Subcutaneous adipose tissue (tissue), 4 donors: ENCODE data around the gene MITF. TPM values are rescaled to one million over a fixed set of nuclear protein-coding genes. Genes with fewer than 3 reads are reported as not detected.

Source experiments
- total RNA-seq, 4 donors: library from RNA; depleted of rRNA; stranded (reverse); fragments of >200 nt; gene quantifications; one replicate each; pipeline ENCODE4 v1.1.0, GENCODE V29; 2016
- TF ChIP-seq, protein P1 (sequence below): fragments of 450-650 bp; IDR thresholded peaks from one replicate; pipeline ENCODE4 v1.5.1; 2016; ENCODE audit warnings: low read depth, mild to moderate bottlenecking, control low read depth, antibody characterized with exemption, moderate library complexity

MITF gene
- total RNA-seq, 4 donors from 2014 or later = 19.6 to 60.3 (median 32.5) TPM

DNA sequence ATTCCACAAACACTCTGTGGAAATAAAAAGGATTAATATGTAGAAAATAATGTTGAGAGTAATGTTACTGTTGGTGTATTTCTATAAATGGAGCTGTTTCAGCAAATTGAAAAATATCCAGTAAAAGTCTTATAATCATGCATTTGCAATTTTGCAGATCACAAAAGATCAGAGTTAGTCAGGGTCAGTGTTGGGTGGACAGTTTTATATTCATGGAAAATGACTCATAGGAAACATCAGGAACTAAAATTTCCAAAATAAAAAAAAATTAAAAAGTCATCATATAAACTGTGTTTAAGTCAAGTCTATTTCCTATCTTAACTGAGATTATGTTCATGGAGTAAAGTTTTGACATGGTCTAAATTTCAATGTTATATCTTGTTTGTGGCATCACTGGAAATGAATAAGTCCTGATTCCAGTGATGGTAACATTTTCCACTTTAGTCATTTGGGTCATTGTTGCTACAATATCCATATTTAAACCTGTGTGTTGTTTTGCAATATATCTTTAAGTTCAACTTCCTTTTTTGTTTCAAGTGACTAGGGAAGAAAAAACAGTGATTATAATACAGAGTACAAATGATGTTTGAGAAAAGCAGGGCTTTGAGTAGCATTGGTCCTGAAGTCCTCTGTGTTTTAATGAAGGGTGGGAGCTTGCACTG, 37.8 kb downstream of the MITF start:
- TF ChIP-seq, protein P1, sequence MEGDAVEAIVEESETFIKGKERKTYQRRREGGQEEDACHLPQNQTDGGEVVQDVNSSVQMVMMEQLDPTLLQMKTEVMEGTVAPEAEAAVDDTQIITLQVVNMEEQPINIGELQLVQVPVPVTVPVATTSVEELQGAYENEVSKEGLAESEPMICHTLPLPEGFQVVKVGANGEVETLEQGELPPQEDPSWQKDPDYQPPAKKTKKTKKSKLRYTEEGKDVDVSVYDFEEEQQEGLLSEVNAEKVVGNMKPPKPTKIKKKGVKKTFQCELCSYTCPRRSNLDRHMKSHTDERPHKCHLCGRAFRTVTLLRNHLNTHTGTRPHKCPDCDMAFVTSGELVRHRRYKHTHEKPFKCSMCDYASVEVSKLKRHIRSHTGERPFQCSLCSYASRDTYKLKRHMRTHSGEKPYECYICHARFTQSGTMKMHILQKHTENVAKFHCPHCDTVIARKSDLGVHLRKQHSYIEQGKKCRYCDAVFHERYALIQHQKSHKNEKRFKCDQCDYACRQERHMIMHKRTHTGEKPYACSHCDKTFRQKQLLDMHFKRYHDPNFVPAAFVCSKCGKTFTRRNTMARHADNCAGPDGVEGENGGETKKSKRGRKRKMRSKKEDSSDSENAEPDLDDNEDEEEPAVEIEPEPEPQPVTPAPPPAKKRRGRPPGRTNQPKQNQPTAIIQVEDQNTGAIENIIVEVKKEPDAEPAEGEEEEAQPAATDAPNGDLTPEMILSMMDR = no peak

DNA sequence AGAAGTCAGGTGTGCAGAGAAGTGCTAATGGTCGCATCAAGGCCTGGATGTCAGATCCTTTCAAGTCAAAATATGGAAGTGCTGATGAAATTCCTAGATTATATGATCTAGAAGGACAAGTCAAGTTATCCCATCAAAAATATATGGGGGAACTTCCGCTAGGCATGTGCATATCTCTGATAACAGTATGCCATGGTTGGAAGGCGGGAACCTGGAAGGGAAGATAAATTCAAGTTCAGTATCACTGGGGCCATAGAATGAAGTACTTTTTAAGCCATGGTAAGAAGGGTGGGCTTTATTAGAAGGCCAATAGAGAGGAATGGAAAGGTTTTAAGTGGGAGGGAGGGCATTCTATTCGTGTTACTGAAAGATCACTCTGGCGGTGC, 38.3 kb downstream of the MITF start:
- TF ChIP-seq, protein P1 = no peak

DNA sequence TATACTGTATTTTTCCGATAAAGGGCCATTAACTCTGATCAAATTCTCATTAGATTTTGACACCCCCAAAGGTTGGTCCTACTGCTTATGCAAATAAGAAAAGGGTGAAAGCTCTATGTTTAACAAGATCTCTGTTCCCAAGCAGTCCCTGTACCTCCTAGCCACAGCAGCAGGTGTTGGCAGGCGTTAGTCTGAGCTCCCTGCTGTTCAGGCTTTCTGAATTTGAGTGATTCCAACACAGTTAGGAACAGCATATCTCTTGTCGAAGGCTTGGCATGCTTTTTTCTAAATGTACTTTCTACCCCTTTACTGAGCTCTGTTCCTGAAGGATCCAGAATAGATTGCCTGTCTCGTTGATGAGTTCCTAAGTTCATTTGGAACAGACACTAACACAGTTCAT, 42.3 kb downstream of the MITF start:
- TF ChIP-seq, protein P1 = no peak

DNA sequence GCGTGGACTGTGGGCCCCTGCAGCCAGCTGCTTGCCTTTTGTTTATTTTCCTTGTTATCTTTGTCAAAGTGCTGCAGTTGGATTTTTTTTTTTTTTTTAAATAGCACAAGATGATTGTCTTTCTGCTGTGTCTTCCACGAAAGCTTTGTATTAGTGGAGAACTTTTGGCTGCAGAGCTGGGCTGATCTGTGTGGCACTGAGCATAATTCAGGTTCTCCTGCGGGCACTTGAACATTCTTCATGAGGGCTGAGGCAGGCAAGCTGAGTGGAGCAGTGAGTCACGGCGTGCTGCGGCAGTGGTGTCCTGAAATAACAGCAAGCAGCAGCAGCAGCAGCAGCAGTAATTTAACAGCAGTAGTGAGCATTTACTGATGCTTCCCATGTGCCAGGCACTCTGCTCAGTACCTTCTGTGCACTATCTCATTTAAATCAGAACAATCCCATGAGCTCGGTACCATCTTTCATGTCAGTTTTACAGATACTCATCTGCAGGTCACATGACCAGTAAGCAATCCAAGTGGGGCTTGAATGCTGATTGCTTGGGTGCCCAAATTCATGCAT, 45.8 kb downstream of the MITF start:
- TF ChIP-seq, protein P1 = no peak

DNA sequence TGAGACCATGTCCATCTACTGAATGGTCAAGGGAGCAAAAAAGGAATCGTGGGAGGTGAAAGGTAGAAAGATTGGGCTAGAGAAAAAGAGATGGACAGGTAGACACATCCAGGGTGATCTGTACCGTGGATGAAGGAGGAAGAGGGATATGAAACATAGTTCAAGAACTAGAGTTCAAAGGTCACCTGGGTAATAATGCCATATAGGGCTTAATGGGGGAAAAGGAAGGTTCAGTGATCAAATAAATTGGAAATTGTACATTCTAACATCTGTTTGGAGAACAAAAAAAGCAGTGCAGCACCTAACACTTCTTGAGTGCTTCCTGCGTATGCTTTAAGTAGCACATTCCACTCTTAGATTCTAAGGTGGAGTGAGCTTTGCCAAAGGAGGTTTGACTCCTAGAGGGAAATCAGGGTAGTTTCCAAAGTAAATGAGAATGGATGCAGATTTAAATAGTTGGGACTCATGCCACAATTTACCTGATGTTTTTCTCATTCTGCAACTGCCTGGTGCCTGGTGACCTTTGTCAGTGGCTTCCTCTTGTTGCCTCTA, 46.6 kb downstream of the MITF start:
- TF ChIP-seq, protein P1 = no peak

DNA sequence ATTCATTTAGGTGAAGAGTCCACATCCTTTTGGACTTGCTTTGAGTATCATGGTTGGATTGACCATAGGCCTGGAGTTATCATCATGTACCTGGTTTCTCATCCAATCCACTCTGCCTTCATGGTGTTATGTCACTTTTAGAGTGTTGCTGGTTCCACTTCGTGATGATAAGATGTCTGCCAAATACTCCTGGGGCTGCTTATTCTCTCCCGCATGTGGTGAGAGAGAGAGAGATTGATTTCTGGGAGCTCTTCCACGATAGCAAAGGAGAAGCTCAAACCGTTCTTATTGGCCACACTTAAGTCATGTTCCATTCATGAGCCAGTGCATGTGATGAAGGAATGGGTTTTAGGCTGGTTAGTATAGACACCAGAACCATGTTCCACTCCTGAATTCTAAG, 47.6 kb downstream of the MITF start:
- TF ChIP-seq, protein P1 = no peak

DNA sequence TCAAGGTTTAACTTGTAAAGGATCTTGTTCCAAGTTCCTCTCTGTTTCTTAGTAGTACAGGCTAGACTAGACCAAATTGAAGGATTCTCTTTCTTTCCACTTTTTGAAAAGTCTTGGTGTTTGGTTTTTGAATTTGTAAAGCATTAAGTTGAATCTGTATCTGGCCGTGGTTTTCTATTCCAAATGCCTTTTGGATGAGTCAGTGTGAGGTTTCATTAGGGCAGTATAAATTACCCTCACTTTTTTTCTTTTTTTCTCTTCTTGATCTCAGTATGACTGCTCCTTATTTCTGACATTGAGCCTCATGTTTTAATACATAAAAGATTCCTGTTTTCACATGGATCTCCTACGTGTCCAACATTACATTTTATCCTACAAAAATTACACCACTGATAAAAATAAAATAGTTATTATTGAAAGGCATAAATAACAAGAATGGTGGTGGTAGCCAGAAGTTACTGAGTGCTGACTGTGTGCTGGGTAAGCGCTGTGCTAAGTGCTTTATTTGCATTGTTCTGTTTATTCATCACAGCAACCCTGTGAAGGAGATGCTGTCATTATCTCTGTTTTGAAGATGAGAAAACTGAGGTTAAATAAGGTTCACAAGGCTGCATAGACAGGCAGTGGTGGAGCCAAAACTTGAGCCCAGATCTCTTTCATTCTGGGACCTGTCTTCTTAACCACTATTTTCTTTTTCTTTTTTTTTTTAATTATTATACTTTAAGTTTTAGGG, 48.3 kb downstream of the MITF start:
- TF ChIP-seq, protein P1 = no peak
